ENCODE results near the gene DLGAP1.

- TF ChIP-seq CTCF (IDR thresholded peaks at IDR 0.05): no peak
- peak; percentile 75 for TF ChIP-seq POLR2A (IDR thresholded peaks at IDR 0.05)
These were observed 850.4 kb downstream of the DLGAP1 start for GRCh38 chr18:3604498-3605408.

All from right lobe of liver (tissue), 4 donors.